NT2/D1 (cell line): ENCODE data around the gene MYH9.

ENCODE experiments used
- DNase-seq: peaks from one replicate; pipeline ENCODE4 v3.0.0-alpha.2; 2011; ENCODE audit warnings: low read depth, low spot score
- H3K27me3 ChIP-seq: 2 replicates; pipeline ENCODE4 v1.6.0; 2011; ENCODE audit warnings: mild to moderate bottlenecking; ENCODE audit not compliant: insufficient read length, insufficient read depth
- H3K36me3 ChIP-seq: 2 replicates; pipeline ENCODE4 v1.6.1; 2011; ENCODE audit warnings: mild to moderate bottlenecking, low read length, mixed read lengths; ENCODE audit not compliant: insufficient read depth, insufficient read length
- H3K4me1 ChIP-seq: 2 replicates; pipeline ENCODE4 v1.5.1; 2011; ENCODE audit not compliant: insufficient read depth, insufficient read length
- H3K4me3 ChIP-seq: 2 replicates; pipeline ENCODE4 v1.5.1; 2011; ENCODE audit warnings: low read depth; ENCODE audit not compliant: insufficient read length
- H3K9ac ChIP-seq: 2 replicates; pipeline ENCODE4 v1.6.0; 2011; ENCODE audit warnings: low read depth; ENCODE audit not compliant: insufficient read length
- H3K9me3 ChIP-seq: 2 replicates; pipeline ENCODE4 v1.5.1; 2011; ENCODE audit warnings: mild to moderate bottlenecking, low read length; ENCODE audit not compliant: insufficient read depth
- SUZ12 ChIP-seq: IDR thresholded peaks from 2 replicates; pipeline ENCODE4 v1.6.1; 2011; ENCODE audit not compliant: insufficient read length, insufficient read depth; ENCODE audit errors: extremely low read depth
- YY1 ChIP-seq: IDR thresholded peaks from 2 replicates; pipeline ENCODE4 v1.6.1; 2011; ENCODE audit not compliant: insufficient read length, insufficient read depth
- ZNF274 ChIP-seq: IDR thresholded peaks from 2 replicates; pipeline ENCODE4 v1.6.1; 2011; ENCODE audit warnings: mild to moderate bottlenecking, low read depth, low read length

Gene MYH9

GRCh38 chr22:36323182-36323854, 64.4 kb downstream of the MYH9 start:
- H3K36me3 ChIP-seq, result peaks cover 87% of the 10 kb centered on the region
- no peak overlapping the region for H3K9ac ChIP-seq
- no peaks in the 10 kb centered on the region for H3K9me3 ChIP-seq
- H3K27me3 ChIP-seq, result no peaks in the 10 kb centered on the region
- DNase-seq, result no peak
- TF ChIP-seq SUZ12, result no peak
- no peak for TF ChIP-seq YY1
- TF ChIP-seq ZNF274, result no peak
- no peak overlapping the region for H3K4me3 ChIP-seq
- no peaks in the 10 kb centered on the region for H3K4me1 ChIP-seq

- Histone ChIP-seq H3K9me3 (no peaks in the 10 kb centered on the region), H3K4me1 (no peaks in the 10 kb centered on the region), H3K27me3 (no peaks in the 10 kb centered on the region), H3K4me3 (no peak overlapping the region), H3K36me3 (peaks cover 88% of the 10 kb centered on the region), H3K9ac (no peak overlapping the region)
- no peak for DNase-seq
- no peak for TF ChIP-seq ZNF274
- TF ChIP-seq SUZ12, result no peak
- TF ChIP-seq YY1, result no peak
These were observed 65.2 kb downstream of the MYH9 start for GRCh38 chr22:36322602-36322915.

GRCh38 chr22:36321797-36322601, 65.8 kb downstream of the MYH9 start:
- no peak for TF ChIP-seq SUZ12
- TF ChIP-seq YY1, result no peak
- TF ChIP-seq ZNF274, result no peak
- no peak overlapping the region for H3K9ac ChIP-seq

GRCh38 chr22:36320553-36320952, 67.2 kb downstream of the MYH9 start:
- no peak overlapping the region for H3K4me3 ChIP-seq
- H3K4me1 ChIP-seq, result no peaks in the 10 kb centered on the region
- H3K36me3 ChIP-seq, result peaks cover 76% of the 10 kb centered on the region
- H3K9me3 ChIP-seq, result no peaks in the 10 kb centered on the region
- H3K27me3 ChIP-seq, result no peaks in the 10 kb centered on the region
- no peak for DNase-seq
- TF ChIP-seq ZNF274, result no peak
- TF ChIP-seq YY1, result no peak
- TF ChIP-seq SUZ12, result no peak
- no peak overlapping the region for H3K9ac ChIP-seq

More at GRCh38 chr22:36321797-36322601, 65.8 kb downstream of the MYH9 start:
- Histone ChIP-seq H3K36me3 (peaks cover 86% of the 10 kb centered on the region), H3K4me3 (no peak overlapping the region), H3K27me3 (no peaks in the 10 kb centered on the region), H3K9me3 (no peaks in the 10 kb centered on the region), H3K4me1 (no peaks in the 10 kb centered on the region)
- no peak for DNase-seq

DNA sequence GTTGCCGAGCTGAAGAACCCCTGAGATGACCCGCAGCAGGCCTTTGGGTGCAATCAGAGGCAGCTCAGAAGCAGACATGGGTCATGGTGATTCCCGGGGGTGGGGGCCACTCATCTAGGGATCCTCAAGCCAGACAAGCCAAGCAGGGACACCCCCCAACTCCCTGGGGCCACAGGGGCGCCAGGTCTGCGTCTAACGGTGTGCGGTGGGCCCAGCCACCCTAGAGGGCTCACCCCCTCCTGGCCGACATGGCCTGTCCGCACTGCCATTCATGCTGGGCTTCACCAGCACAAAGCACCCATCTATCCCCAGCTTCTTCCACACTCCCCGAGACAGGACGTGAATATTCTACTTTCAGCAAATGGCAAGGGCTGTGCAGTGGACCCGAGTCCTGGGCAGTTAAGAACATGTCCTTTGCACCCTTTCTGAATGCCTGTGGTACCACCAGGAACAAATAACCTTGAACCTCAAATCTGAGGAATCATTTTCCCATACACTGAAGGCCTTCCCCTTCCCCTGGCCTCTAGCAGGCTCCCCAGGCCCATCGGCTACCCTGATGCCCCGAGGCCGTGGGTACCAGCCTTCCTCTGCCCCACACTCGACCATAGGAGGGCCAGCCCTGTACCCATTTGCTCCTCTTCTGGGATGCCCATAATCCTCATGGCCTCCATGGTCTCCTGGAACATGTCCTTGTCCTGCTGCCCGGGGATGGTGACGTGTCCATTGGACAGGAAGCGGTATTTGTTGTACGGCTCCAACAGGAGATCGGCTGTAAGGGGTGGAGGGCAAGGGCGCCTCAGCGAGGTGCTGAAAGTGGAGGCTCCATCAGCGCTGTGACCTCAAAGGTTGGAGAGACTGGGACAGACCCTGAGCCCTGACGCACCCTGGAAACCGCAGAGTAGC, 67.9 kb downstream of the MYH9 start:
- no peak overlapping the region for H3K9ac ChIP-seq
- TF ChIP-seq YY1 (no peak), ZNF274 (no peak), SUZ12 (no peak)
- H3K36me3 ChIP-seq, result peaks cover 76% of the 10 kb centered on the region
- no peak for DNase-seq
- no peaks in the 10 kb centered on the region for H3K4me1 ChIP-seq
- no peaks in the 10 kb centered on the region for H3K9me3 ChIP-seq
- no peaks in the 10 kb centered on the region for H3K27me3 ChIP-seq
- no peak overlapping the region for H3K4me3 ChIP-seq

DNA sequence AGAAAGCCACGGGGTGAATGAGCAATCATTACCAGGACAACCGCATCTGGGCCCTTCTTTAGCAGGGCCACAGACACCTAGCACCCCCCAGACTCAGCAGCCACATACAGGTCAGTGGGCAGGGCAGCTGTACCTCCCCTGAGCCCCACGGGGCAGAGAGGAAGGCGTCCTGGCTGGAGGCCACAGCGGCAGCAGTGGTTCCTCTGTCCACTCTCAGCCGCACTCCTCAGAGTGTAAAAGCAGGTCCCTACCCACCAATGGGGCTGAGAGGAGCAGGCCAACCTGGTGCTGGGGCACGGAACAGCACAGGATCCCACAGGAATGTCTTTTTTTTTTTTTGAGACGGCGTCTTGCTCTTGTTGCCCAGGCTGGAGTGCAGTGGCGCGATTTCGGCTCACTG, 69.3 kb downstream of the MYH9 start:
- TF ChIP-seq ZNF274 (no peak), YY1 (no peak), SUZ12 (no peak)
- Histone ChIP-seq H3K9me3 (no peaks in the 10 kb centered on the region), H3K4me3 (no peak overlapping the region), H3K36me3 (peaks cover 70% of the 10 kb centered on the region), H3K9ac (no peak overlapping the region), H3K4me1 (no peaks in the 10 kb centered on the region), H3K27me3 (no peaks in the 10 kb centered on the region)
- DNase-seq, result no peak
